Cardiac fibroblast (primary cell): Measurements from ENCODE around the gene IMMP2L.
A peak's percentile ranks its signal among the peaks of the same experiment; 100 is the strongest.

Experiments used
- DNase-seq, 2 donors: peaks; one replicate each; pipeline versions ENCODE4 v3.0.0 to v3.0.0-alpha.2; 2010; ENCODE audit warnings: low read depth in 2 of 2
- H3K4me3 ChIP-seq, 2 donors: replicated peaks in 1 of 2; 1 replicate in 1 of 2; 2 replicates in 1 of 2; pipeline ENCODE4 v1.5.1; 2011; ENCODE audit warnings: low read depth in 2 of 2, low read length in 2 of 2, mild to moderate bottlenecking in 2 of 2, moderate library complexity in 1 of 2
- TF ChIP-seq, protein P1 (sequence below): IDR thresholded peaks from one replicate; pipeline ENCODE4 v1.5.1; 2011; ENCODE audit warnings: low read depth, mild to moderate bottlenecking, low read length, inconsistent platforms

The IMMP2L gene

DNA sequence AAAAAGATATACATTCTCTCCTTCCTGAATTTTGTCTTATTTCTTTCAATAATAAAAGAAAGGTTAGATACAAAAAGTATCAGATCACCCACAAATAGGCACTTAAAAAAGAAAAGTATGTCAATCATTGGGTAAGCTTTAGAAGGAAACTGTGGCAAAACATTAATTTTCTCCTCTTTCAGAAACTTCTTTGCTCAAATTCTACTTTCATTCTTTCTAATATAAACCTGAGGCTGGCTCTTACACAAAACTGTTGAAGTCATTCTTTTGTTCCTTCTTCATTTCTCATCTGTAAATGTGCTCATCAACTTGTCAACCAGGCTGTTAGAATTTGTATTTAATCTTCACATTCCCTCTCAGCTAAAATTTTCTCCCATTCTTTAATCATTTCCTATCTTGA lies 346.7 kb downstream of the IMMP2L start:
- H3K4me3 ChIP-seq: no peak overlapping the region
- TF ChIP-seq, protein P1, sequence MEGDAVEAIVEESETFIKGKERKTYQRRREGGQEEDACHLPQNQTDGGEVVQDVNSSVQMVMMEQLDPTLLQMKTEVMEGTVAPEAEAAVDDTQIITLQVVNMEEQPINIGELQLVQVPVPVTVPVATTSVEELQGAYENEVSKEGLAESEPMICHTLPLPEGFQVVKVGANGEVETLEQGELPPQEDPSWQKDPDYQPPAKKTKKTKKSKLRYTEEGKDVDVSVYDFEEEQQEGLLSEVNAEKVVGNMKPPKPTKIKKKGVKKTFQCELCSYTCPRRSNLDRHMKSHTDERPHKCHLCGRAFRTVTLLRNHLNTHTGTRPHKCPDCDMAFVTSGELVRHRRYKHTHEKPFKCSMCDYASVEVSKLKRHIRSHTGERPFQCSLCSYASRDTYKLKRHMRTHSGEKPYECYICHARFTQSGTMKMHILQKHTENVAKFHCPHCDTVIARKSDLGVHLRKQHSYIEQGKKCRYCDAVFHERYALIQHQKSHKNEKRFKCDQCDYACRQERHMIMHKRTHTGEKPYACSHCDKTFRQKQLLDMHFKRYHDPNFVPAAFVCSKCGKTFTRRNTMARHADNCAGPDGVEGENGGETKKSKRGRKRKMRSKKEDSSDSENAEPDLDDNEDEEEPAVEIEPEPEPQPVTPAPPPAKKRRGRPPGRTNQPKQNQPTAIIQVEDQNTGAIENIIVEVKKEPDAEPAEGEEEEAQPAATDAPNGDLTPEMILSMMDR: no peak
- no peak for DNase-seq

DNA sequence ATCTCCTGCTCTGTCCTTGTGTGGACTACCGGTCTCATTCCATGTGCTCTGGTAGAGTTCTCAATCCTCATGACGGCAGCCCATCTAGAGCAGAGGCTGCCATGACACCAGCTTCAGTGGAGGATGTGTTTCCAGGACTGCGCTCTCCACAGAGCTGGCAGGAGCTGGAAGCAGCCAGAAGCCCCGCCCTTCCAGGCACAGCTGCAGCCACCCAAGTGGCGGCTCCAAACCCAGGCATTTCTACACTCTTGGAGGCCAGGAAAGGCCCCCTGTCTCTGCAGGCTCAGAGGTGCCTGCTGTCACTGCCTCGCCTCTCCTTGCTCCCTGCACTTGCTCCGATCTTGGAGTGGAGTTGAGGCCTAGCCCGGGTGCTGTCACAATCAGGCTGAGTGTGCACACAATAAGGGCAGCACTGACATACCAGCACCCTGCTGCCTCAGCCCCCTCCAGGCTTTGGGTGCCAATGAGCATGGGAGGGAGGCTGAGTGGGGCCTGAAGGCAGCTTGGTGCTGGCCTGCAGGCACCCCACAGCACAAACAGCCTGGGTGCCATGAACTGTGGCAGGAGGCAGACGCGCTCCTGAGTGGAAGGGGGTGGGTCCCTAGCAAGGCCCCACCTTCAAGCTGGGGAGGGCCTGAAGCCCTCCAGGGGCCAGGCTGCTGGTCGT lies 349.3 kb downstream of the IMMP2L start:
- H3K4me3 ChIP-seq: no peak overlapping the region
- TF ChIP-seq, protein P1: no peak
- no peak for DNase-seq

DNA sequence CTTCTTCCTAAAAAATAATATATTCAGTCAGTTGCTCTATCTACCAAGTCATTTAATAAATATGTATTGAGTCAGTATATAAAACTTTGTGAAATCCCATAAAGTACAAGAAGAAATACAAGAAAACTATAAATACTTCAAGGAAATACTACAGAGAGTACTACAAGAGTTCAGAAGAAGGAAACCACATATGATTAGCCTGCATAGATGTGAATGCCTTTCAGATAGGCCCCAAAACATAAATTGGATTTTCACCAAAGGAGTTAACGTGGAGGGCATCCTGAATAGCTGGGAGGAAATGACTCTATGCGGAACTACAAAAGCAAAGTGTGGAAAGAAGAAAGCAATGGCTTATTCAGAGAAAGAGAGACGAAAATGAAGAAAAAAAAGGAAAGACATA lies 351.3 kb downstream of the IMMP2L start:
- no peak overlapping the region for H3K4me3 ChIP-seq
- DNase-seq: peak; percentile 35 to 74
- TF ChIP-seq, protein P1: no peak

DNA sequence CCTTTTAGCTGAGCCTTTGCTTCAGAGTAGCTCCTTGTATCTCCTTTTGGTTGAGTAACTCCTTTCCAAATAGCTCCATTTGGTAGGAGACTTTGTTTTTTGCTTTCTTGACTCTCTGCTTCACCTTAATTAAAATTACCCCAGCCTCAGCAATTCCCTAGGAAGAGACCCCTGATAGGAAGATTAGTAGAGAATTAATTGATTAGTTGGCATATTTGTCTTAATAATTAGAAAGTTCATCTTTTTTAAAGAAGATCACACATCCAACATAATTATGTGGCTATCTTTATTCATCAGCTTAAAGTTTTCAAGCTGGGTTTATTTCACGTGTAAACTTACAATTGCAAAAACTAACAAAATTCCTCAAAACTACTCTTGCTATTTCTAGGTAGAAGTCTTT lies 352.2 kb downstream of the IMMP2L start:
- DNase-seq: no peak
- TF ChIP-seq, protein P1: no peak
- H3K4me3 ChIP-seq: no peak overlapping the region

DNA sequence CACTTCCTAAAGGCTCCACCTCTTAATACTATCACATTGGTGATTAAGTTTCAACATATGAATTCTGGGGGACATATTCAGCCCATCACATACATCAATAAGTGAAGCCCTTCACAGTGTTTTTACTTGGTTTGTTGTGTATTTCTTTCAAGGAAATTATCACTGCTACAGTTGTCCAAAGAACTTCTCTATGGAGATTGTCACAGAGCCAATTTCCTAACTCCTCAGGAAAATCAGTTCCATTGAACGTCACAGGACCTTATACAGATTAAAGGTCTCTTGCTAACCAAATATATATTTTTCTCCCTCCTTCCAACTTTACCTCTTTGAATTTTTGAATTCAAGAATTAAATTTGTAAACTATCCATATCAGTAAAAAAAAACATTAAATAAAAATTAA lies 357.0 kb downstream of the IMMP2L start:
- DNase-seq: peak in 1 of 2 donors; percentile 14
- no peak overlapping the region for H3K4me3 ChIP-seq
- TF ChIP-seq, protein P1: no peak

DNA sequence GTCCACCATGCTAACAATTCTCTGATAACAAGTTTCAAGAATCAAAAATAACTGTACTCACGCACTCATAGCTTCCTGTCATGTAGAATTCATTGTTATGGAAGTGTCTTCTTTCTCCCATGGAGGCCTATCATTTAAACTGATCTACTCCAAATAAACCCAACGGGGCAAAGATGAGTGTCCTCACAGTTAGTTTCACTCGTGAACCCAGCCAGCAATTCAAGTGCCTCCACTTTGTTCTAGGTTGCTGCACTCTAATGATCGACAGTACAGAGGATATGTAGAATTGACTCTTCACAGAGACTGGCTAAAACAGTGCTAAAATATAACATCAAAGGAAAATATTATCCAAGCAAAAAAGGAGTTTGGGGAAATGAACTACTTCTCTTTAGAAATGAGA lies 360.0 kb downstream of the IMMP2L start:
- DNase-seq: no peak
- TF ChIP-seq, protein P1: no peak
- no peak overlapping the region for H3K4me3 ChIP-seq

DNA sequence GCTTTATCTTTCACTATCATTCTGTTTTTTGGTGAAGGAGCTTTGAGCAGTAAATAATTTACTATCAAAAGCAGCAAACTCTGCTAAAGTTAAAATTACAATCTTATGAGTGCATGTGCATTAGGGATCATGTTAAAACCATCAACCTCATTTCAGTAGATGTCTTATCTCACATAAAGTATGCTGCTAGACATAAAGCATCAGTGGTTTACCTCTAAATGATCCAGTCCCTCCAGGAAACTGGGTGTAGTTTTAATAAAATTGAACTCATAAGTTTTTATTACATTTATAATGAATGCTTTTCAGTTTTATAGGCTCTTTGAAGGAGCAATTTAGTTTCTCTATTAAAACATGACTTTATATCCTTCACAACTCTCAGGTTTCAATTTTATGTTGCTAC lies 362.6 kb downstream of the IMMP2L start:
- DNase-seq: no peak
- TF ChIP-seq, protein P1: no peak
- H3K4me3 ChIP-seq: no peak overlapping the region
